ENCODE data around the gene EFCAB12.
"Not testable (repeated sequence)": the region's sequence is repeated elsewhere in the genome, so short reads cannot be mapped to it uniquely, and the experiment has no call there.

The EFCAB12 gene

GRCh38 chr3:129391583-129391982 lies 36.9 kb downstream of the EFCAB12 start:
- not testable (repeated sequence) for DNase-seq

- no peak for DNase-seq
Measured at GRCh38 chr3:129389572-129389937, 38.9 kb downstream of the EFCAB12 start.

- not testable (repeated sequence) for DNase-seq
Measured at GRCh38 chr3:129388791-129389571, 39.5 kb downstream of the EFCAB12 start.

GRCh38 chr3:129387487-129387886 lies 40.9 kb downstream of the EFCAB12 start:
- no peak for DNase-seq

GRCh38 chr3:129386984-129387383 lies 41.5 kb downstream of the EFCAB12 start:
- DNase-seq, result no peak

- DNase-seq, result not testable (repeated sequence)
Measured at GRCh38 chr3:129385507-129385906, 42.9 kb downstream of the EFCAB12 start.

- DNase-seq, result no peak
Measured at GRCh38 chr3:129384594-129385323, 43.7 kb downstream of the EFCAB12 start.

- DNase-seq, result not testable (repeated sequence)
Measured at GRCh38 chr3:129384103-129384502, 44.3 kb downstream of the EFCAB12 start.

- DNase-seq, result peak; percentile 30
Measured at GRCh38 chr3:129383292-129383860, 45.1 kb downstream of the EFCAB12 start.

- DNase-seq, result no peak
Measured at GRCh38 chr3:129382366-129382765, 46.1 kb downstream of the EFCAB12 start.

GRCh38 chr3:129379582-129380358 lies 48.7 kb downstream of the EFCAB12 start:
- no peak for DNase-seq

- DNase-seq, result no peak
Measured at GRCh38 chr3:129378949-129379348, 49.5 kb downstream of the EFCAB12 start.

GRCh38 chr3:129377615-129378014 lies 50.8 kb downstream of the EFCAB12 start:
- DNase-seq, result no peak

GRCh38 chr3:129375099-129375498 lies 53.3 kb downstream of the EFCAB12 start:
- DNase-seq, result no peak

GRCh38 chr3:129371041-129371826 lies 57.2 kb downstream of the EFCAB12 start:
- no peak for DNase-seq

- no peak for DNase-seq
Measured at GRCh38 chr3:129370248-129370964, 58.0 kb downstream of the EFCAB12 start.

GRCh38 chr3:129369711-129370110 lies 58.7 kb downstream of the EFCAB12 start:
- DNase-seq, result no peak

- DNase-seq, result no peak
Measured at GRCh38 chr3:129367821-129368220, 60.6 kb downstream of the EFCAB12 start.

- DNase-seq, result no peak
Measured at GRCh38 chr3:129366312-129366831, 62.1 kb downstream of the EFCAB12 start.

- no peak for DNase-seq
Measured at GRCh38 chr3:129365296-129366136, 62.9 kb downstream of the EFCAB12 start.

All from DMS79 (cell line).